PC-3 (cell line): ENCODE data around the gene PPP6R2. TPM values are rescaled to one million over a fixed set of nuclear protein-coding genes. Genes with fewer than 3 reads are reported as not detected.

Experiments used
- ATAC-seq: fragments of 200-7000 bp; cut with Tn5 transposase; 2 replicates; pipeline ENCODE4 v1.9.1; 2020; ENCODE audit warnings: mild to moderate bottlenecking, moderate library complexity
- BruUV-seq: library from RNA; stranded (reverse); fragments of 400-500 nt; replicated peaks from 2 replicates; lab custom pipeline; 2021; lab: Mats Ljungman, UMichigan
- CTCF ChIA-PET: fragments of 300-600 bp; sonication (Branson Sonifier 250); formaldehyde crosslinking; loops from one replicate; lab custom pipeline; 2022; ENCODE audit warnings: antibody characterized with exemption; lab: Charles Lee
- POLR2A ChIA-PET: fragments of 300-600 bp; sonication (Branson Sonifier 250); formaldehyde crosslinking; loops from one replicate; lab custom pipeline; 2022; ENCODE audit warnings: antibody characterized with exemption; ENCODE audit not compliant: unreplicated experiment; lab: Charles Lee
- DNase-seq: peaks from one replicate; pipeline ENCODE4 v3.0.0-alpha.2; 2015
- H2AFZ ChIP-seq: fragments of 300-600 bp; sonication (generic); 2 replicates; pipeline ENCODE4 v1.6.0; 2016; ENCODE audit warnings: antibody characterized with exemption, low read length
- H3F3A ChIP-seq: fragments of 300-600 bp; sonication (generic); one replicate; pipeline ENCODE4 v1.6.0; 2017; ENCODE audit warnings: antibody characterized with exemption, low read length, control low read depth, mild to moderate bottlenecking; ENCODE audit not compliant: unreplicated experiment
- H3K27ac ChIP-seq: fragments of 300-600 bp; sonication (generic); 2 replicates; pipeline ENCODE4 v1.5.1; 2016; ENCODE audit warnings: mild to moderate bottlenecking, low read length
- H3K27me3 ChIP-seq: fragments of 300-600 bp; sonication (generic); 2 replicates; pipeline ENCODE4 v1.6.1; 2016; ENCODE audit warnings: low read length, mixed read lengths
- H3K36me3 ChIP-seq: fragments of 300-600 bp; sonication (generic); 2 replicates; pipeline ENCODE4 v1.6.1; 2016; ENCODE audit warnings: low read depth, mixed run types, low read length, mixed read lengths
- H3K4me1 ChIP-seq: fragments of 300-600 bp; sonication (generic); 2 replicates; pipeline ENCODE4 v1.5.1; 2016; ENCODE audit warnings: low read length; ENCODE audit not compliant: insufficient read depth
- H3K4me2 ChIP-seq: fragments of 300-600 bp; sonication (generic); 2 replicates; pipeline ENCODE4 v1.6.0; 2016; ENCODE audit warnings: low read length
- H3K4me3 ChIP-seq: fragments of 300-600 bp; sonication (generic); 2 replicates; pipeline ENCODE4 v1.5.1; 2016; ENCODE audit warnings: mild to moderate bottlenecking, low read length, mixed read lengths
- H3K79me2 ChIP-seq: fragments of 300-600 bp; sonication (generic); 2 replicates; pipeline ENCODE4 v1.6.1; 2017; ENCODE audit warnings: low read length, mixed read lengths
- H3K9ac ChIP-seq: fragments of 300-600 bp; sonication (generic); 2 replicates; pipeline ENCODE4 v1.6.0; 2016; ENCODE audit warnings: mild to moderate bottlenecking, low read length
- H3K9me2 ChIP-seq: fragments of 300-600 bp; sonication (generic); replicated peaks from 2 replicates; pipeline ENCODE4 v1.6.1; 2016; ENCODE audit warnings: mixed run types, low read length, mixed read lengths
- H3K9me3 ChIP-seq: fragments of 300-600 bp; sonication (generic); 2 replicates; pipeline ENCODE4 v1.6.1; 2016; ENCODE audit warnings: low read length, mixed read lengths
- H4K20me1 ChIP-seq: fragments of 300-600 bp; sonication (generic); 2 replicates; pipeline ENCODE4 v1.6.1; 2016; ENCODE audit warnings: low read length, mixed read lengths
- EZH2 ChIP-seq: fragments of 300-600 bp; sonication (generic); IDR thresholded peaks from one replicate; pipeline ENCODE4 v1.6.1; 2017; ENCODE audit warnings: antibody characterized with exemption, mild to moderate bottlenecking, low read length; ENCODE audit not compliant: unreplicated experiment
- EZH2phosphoT487 ChIP-seq: fragments of 300-600 bp; sonication (generic); IDR thresholded peaks from 2 replicates; pipeline ENCODE4 v1.6.1; 2018; ENCODE audit warnings: mild to moderate bottlenecking, antibody characterized with exemption, low read length, borderline replicate concordance
- intact Hi-C: fragments of 100-400 bp; cut with micrococcal nuclease; formaldehyde crosslinking; loops from 2 replicates; pipeline ENCODE4 v1.9.0; 2023
- total RNA-seq: library from RNA; depleted of rRNA; stranded (reverse); fragments of >200 nt; gene quantifications from 2 replicates; pipeline ENCODE4 v1.2.3, GENCODE V29; 2014
- TF ChIP-seq, protein P1 (sequence below): fragments of 300-600 bp; sonication (generic); conservative IDR thresholded peaks from 2 replicates; pipeline ENCODE4 v1.5.1; 2017; ENCODE audit warnings: antibody characterized with exemption, low read depth, mild to moderate bottlenecking, low read length

The PPP6R2 gene
- total RNA-seq, 1 experiment from 2014 or later, result 46.2 TPM

GRCh38 chr22:50298266-50298637 lies 44.9 kb upstream of the PPP6R2 start:
- Histone ChIP-seq H3K4me2 (no peak overlapping the region), H3K27ac (no peak overlapping the region), H3K4me3 (no peak overlapping the region), H3K9ac (no peak overlapping the region), H3K4me1 (peaks cover 27% of the 10 kb centered on the region), H4K20me1 (peaks cover 2% of the 10 kb centered on the region; the same call in 1 of the 2 replicates), H3K79me2 (peaks cover 91% of the 10 kb centered on the region), H3F3A (no peaks in the 10 kb centered on the region), H3K9me3 (no peaks in the 10 kb centered on the region), H3K27me3 (no peaks in the 10 kb centered on the region), H2AFZ (no peak overlapping the region), H3K36me3 (no peaks in the 10 kb centered on the region), H3K9me2 (no peaks in the 10 kb centered on the region)
- ChIA-PET POLR2A (no interaction called here), CTCF (no interaction called here)
- no TSS peak for BruUV-seq
- ATAC-seq (no peak), DNase-seq (no peak)
- intact Hi-C loops, result no loop called here
- no peak for TF ChIP-seq EZH2phosphoT487
- TF ChIP-seq, protein P1, sequence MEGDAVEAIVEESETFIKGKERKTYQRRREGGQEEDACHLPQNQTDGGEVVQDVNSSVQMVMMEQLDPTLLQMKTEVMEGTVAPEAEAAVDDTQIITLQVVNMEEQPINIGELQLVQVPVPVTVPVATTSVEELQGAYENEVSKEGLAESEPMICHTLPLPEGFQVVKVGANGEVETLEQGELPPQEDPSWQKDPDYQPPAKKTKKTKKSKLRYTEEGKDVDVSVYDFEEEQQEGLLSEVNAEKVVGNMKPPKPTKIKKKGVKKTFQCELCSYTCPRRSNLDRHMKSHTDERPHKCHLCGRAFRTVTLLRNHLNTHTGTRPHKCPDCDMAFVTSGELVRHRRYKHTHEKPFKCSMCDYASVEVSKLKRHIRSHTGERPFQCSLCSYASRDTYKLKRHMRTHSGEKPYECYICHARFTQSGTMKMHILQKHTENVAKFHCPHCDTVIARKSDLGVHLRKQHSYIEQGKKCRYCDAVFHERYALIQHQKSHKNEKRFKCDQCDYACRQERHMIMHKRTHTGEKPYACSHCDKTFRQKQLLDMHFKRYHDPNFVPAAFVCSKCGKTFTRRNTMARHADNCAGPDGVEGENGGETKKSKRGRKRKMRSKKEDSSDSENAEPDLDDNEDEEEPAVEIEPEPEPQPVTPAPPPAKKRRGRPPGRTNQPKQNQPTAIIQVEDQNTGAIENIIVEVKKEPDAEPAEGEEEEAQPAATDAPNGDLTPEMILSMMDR, result no peak
- TF ChIP-seq EZH2, result no peak

- no peaks in the 10 kb centered on the region for H3K9me2 ChIP-seq
- no peak for TF ChIP-seq EZH2phosphoT487
- H3K4me2 ChIP-seq, result no peak overlapping the region
- H3K27me3 ChIP-seq, result no peaks in the 10 kb centered on the region
- H3K4me3 ChIP-seq, result no peak overlapping the region
- H3K36me3 ChIP-seq, result no peaks in the 10 kb centered on the region
- intact Hi-C loops, result no loop called here
- peaks cover 4% of the 10 kb centered on the region; the same call in 1 of the 2 replicates for H4K20me1 ChIP-seq
- ChIA-PET CTCF (no interaction called here), POLR2A (no interaction called here)
- no peak overlapping the region for H2AFZ ChIP-seq
- DNase-seq (no peak), ATAC-seq (no peak)
- no peak overlapping the region for H3K27ac ChIP-seq
- H3K9me3 ChIP-seq, result no peaks in the 10 kb centered on the region
- no peak overlapping the region for H3K9ac ChIP-seq
- H3K4me1 ChIP-seq, result peaks cover 29% of the 10 kb centered on the region
- no TSS peak for BruUV-seq
- peaks cover under 1% of the 10 kb centered on the region for H3F3A ChIP-seq
- peaks cover 91% of the 10 kb centered on the region for H3K79me2 ChIP-seq
Measured at GRCh38 chr22:50298937-50299784, 44.0 kb upstream of the PPP6R2 start.

DNA sequence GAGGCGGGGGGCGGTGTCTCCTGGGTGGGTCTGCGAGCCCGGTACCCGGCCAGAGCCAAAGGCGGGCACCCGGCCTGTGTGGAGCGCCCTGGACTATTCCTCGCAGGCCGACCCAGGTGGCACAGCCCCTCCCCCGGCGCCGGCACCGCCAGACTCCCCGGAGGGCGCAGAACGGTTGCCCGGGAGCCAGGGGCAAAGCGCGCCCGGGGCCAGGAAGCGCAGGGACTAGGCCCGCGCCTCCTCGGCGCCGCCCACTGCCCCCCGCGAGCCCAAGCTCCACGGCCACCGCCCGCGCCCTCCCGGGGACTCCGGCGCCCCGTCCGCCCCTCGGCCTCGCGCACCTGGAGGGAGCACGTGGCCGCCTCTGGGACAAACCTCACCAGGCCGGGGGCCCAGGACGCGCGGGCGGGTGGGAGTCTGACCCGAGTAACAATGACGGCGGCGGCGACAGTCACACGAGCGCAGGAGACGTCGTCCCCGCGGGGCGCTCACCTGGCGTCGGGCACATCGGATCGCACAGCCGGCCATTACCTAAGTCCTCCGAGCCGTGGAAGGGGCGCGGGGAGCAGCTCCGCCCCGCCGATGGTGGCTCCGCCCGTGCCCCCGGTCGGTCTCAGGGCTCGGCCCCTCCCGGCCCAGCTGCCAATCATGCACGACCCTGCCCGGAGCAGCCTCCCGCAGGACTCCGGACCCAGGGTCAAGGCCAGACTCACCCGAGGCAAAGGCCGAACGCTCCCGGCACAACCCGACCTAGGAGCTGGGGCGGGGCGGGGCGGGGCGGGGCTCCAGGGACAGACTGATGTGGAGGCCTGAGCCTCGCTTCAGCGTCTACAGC lies 43.1 kb upstream of the PPP6R2 start:
- Histone ChIP-seq H2AFZ (no peak overlapping the region), H3K27ac (no peak overlapping the region), H3K4me3 (no peak overlapping the region), H4K20me1 (peaks cover 4% of the 10 kb centered on the region; the same call in 1 of the 2 replicates), H3K4me2 (no peak overlapping the region), H3K79me2 (peaks cover 89% of the 10 kb centered on the region), H3K36me3 (no peaks in the 10 kb centered on the region), H3F3A (peaks cover 3% of the 10 kb centered on the region), H3K9ac (no peak overlapping the region), H3K4me1 (peaks cover 34% of the 10 kb centered on the region), H3K9me2 (no peaks in the 10 kb centered on the region), H3K27me3 (no peaks in the 10 kb centered on the region), H3K9me3 (no peaks in the 10 kb centered on the region)
- ATAC-seq, result no peak
- ChIA-PET POLR2A (no interaction called here), CTCF (no interaction called here)
- no TSS peak for BruUV-seq
- no peak for DNase-seq
- intact Hi-C loops, result no loop called here
- TF ChIP-seq EZH2 (no peak), EZH2phosphoT487 (no peak)
- TF ChIP-seq, protein P1, result no peak
